GM18909 (cell line): ENCODE results near the gene SLC40A1.
A peak's percentile ranks its signal among the peaks of the same experiment; 100 is the strongest.
"Not testable (repeated sequence)": the region's sequence is repeated elsewhere in the genome, so short reads cannot be mapped to it uniquely, and the experiment has no call there.

ENCODE experiments used
- ATAC-seq: cut with Tn5 transposase; IDR thresholded peaks from one replicate; pipeline ENCODE4 v1.9.1; 2021; ENCODE audit warnings: mild to moderate bottlenecking; ENCODE audit not compliant: unreplicated experiment, poor library complexity

Gene SLC40A1

GRCh38 chr2:189580658-189581353, at the start of gene SLC40A1:
TSS of gene SLC40A1 (minus strand) at chr2:189580786. CDS start at chr2:189580460, 326 bp downstream.
- ATAC-seq = peak; percentile 73

- ATAC-seq = no peak
Measured at GRCh38 chr2:189629531-189630453, 49.2 kb upstream of the SLC40A1 start.

GRCh38 chr2:189628817-189629530, 48.4 kb upstream of the SLC40A1 start:
- ATAC-seq = no peak

- no peak for ATAC-seq
Measured at GRCh38 chr2:189627789-189628188, 47.2 kb upstream of the SLC40A1 start.

DNA sequence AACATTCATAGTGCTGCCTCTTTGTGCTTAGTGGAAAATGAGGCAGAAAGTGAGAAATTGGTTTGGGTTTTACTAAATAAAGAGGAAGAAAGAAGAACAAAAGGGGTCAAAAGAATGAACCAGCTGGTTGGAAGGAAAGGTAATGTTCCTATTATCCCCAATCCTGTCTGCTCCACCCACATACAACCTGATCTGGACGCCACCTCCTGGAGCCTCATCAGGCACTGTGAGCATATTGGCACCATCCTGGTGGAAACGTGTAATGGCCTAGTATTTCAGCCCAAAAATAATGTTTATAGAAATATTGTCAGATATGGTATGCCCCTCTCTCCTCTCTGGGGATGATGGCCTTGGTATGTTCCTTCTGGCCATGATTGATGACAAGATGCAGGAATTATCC, 45.0 kb upstream of the SLC40A1 start:
- ATAC-seq = no peak

DNA sequence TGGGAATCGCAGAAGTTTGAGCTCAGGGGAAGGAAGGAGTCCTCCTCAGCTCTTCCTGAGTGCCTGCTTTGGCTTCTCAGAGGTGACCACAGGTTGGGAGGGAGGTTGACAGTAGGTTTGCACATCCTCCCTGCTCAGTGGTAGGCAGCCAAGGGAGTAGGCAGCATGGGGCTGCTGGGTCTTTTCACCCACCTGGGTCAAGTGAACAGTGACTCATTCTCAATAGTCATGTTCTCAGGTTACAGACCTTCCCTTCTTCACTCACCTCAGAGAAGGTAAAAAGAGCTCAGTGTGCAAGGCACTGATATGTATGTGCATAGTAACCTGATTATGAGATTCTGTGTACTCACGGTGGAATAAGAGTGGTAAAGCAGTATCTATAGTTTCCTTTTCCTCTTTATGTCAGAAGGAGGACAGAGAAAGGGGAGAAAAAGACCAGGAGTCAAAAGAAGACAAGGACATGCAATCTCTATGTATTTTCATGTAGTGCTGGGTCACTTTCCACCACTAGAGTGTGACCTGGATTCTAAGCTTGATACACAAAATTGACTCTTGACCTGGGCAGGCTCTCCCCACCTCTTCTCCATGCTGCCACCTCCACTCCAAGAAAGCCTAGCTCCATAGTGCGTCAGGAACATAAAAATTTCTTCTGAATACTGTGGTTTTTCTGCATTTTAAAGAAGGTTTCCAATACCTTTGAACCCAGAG, 44.2 kb upstream of the SLC40A1 start:
- no peak for ATAC-seq

DNA sequence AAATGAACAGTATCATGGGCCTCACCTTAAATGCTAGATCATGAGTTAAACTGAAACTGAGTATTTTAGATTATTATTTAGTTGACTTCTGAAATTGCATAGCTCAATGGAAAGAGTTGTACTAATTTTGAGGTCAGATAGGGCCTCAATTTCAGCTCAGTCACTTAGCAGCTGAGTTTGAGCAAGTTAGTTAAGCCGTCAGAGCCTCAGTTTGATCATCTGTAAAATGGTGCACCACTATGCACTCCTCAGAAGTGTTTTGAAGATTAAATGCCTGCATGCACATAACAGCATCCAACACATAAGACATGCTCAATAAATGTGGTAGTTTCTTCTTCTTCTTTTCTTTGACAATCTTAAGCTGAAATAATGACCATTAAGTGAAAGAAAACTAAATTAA, 42.5 kb upstream of the SLC40A1 start:
- ATAC-seq = no peak

- ATAC-seq = no peak
Measured at GRCh38 chr2:189621781-189622180, 41.2 kb upstream of the SLC40A1 start.

DNA sequence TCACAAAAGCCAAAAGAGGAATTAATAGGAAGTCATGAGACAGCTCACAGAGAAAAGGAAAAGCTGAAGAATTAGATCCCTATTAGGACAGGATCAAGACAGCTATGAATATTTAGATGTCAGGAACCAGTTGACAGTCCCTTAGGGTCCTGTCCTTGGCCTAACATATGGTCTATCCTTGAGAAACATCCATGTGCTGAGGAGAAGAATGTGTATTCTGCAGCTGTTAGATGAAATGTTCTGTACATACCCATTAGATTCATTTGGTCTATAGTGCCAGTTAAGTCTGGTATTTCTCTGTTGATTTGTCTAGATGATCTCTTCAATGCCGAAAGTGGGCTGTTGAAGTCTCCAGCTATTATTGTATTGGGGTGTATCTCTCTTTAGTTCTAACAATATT, 37.6 kb upstream of the SLC40A1 start:
- ATAC-seq = no peak

- no peak for ATAC-seq
Measured at GRCh38 chr2:189614585-189614984, 34.0 kb upstream of the SLC40A1 start.

- no peak for ATAC-seq
Measured at GRCh38 chr2:189613650-189614420, 33.2 kb upstream of the SLC40A1 start.

DNA sequence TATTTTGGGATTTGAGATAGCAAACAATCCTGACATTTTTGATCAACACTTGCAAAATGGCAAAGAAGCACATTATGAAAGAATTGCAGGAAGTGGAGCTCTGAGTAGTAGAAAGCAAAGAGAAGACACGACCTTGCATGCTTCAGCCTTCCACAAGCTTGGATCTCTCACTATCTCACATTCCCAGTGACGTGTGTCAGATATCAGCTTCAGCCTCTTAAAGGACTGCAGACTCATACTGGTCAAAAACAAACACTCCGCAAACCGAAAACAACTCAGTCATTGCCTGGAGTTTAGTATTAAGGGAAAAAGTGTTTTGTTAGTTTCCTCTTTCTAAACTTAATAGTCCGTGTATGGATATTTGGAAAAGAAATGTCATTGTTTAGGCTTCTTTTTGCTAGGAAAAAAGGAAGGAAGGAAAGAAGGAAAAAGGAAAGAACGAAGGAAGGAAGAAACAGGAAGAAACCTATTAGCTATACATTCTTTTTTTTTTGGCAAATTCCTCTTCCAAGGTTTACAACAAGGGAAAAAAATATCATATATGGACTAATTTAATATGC, 32.6 kb upstream of the SLC40A1 start:
- ATAC-seq = no peak

- no peak for ATAC-seq
Measured at GRCh38 chr2:189610700-189611099, 30.1 kb upstream of the SLC40A1 start.

DNA sequence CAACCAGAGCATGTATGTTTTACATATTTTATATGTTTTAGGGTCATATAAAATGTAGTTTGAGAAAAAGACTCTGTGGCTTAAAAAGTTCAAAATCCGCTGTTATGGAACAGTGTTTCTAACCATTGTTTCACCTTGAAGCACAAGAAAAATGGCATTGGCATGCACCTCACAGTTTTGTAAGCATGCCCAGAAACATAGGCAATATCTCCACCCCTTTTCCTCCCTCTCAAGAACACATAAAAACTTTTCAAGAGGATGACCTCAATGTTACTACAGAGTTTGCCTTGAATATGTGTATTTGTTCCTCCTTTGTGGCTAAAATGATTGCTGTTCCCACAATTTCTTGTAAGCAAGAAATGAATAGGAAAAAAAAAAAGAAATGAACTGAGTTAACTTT, 29.3 kb upstream of the SLC40A1 start:
- no peak for ATAC-seq

GRCh38 chr2:189609423-189609816, 28.8 kb upstream of the SLC40A1 start:
- ATAC-seq = no peak

- no peak for ATAC-seq
Measured at GRCh38 chr2:189608795-189609422, 28.3 kb upstream of the SLC40A1 start.

DNA sequence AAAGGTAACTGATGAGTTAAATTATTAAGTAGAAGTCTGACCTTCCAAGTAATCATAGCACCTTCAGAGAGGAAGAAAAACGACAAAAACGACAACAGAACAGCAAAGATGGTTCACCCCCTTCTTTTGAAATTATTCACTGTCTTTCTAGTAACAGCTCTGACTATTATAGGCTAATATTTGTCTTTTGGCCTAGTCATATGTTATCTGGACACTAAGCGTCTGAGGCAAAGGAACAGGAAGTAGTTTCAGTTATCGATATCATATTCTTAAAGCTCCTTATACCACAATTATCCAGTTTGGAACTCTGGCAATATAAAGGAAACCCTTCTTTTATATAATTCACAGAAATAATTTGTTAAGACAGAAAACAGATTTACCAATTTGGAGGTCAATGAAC, 27.6 kb upstream of the SLC40A1 start:
- ATAC-seq = no peak

DNA sequence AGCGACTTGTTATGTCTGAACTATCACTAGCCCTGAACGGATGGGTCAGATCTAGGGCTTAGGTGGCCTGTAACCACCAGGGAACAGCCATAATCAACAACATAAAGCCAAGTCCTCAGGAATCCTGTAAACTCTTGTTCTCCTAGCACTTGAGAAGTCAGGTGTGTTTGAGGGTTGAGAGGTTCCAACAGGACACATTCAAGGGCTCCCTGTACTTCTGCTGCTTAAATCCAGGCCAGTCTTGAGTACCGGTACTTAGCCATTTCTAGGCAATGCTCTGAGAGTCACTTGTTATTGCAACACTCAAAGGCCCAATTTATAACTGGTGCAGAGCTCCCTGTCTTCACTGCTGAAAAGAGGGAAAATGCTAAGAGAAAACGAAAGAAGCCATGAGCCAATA, 21.6 kb upstream of the SLC40A1 start:
- ATAC-seq = no peak

DNA sequence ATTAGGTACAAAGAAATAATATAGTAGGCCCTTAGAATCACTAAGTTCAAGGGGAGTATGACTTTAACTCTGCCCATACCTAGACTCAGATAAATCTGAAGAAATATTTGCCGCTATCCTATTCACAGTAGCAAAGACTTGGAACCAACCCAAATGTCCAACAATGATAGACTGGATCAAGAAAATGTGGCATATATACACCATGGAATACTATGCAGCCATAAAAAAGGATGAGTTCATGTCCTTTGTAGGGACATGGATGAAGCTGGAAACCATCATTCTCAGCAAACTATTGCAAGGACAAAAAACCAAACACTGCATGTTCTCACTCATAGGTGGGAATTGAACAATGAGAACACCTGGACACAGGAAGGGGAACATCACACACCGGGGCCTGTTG, 21.1 kb upstream of the SLC40A1 start:
- not testable (repeated sequence) for ATAC-seq
